Measurements from ENCODE around the gene PMIS2. TPM values are rescaled to one million over a fixed set of nuclear protein-coding genes. Genes with fewer than 3 reads are reported as not detected.

The PMIS2 gene
- total RNA-seq, 4 donors from 2014 or later: not detected

- no peak for DNase-seq
- Histone ChIP-seq H3K36me3 (no peaks in the 10 kb centered on the region), H3K4me1 (peaks cover 0 to 7% of the 10 kb centered on the region in 2 donors), H3K9me3 (no peaks in the 10 kb centered on the region), H3K4me3 (no peak overlapping the region), H3K27ac (no peak overlapping the region), H3K27me3 (no peaks in the 10 kb centered on the region)
- intact Hi-C loops (cut with DNase I; ENCODE audit: low total_unique reads) (no loop called here), in situ Hi-C loops (cut with MboI; ENCODE audit: low sequenced_read_pairs in 4 of 4) (no loop called here)
- TF ChIP-seq CTCF (IDR thresholded peaks at IDR 0.05 in 4 of 5, conservative IDR thresholded peaks at IDR 0.05 in 1 of 5): no peak
- no peak for TF ChIP-seq POLR2A (IDR thresholded peaks at IDR 0.05)
- ATAC-seq: no peak
Observed at GRCh38 chr19:35607661-35608060, 21.7 kb downstream of the PMIS2 start.

GRCh38 chr19:35608251-35608650 lies 22.3 kb downstream of the PMIS2 start:
- Histone ChIP-seq H3K4me1 (peaks cover 4 to 13% of the 10 kb centered on the region in 2 donors), H3K36me3 (no peaks in the 10 kb centered on the region), H3K4me3 (no peak overlapping the region), H3K9me3 (no peaks in the 10 kb centered on the region), H3K27ac (no peak overlapping the region), H3K27me3 (no peaks in the 10 kb centered on the region)
- intact Hi-C loops (cut with DNase I; ENCODE audit: low total_unique reads) (no loop called here), in situ Hi-C loops (cut with MboI; ENCODE audit: low sequenced_read_pairs in 4 of 4) (no loop called here)
- no peak for DNase-seq
- TF ChIP-seq POLR2A (IDR thresholded peaks at IDR 0.05): no peak
- no peak for TF ChIP-seq CTCF (IDR thresholded peaks at IDR 0.05 in 4 of 5, conservative IDR thresholded peaks at IDR 0.05 in 1 of 5)
- ATAC-seq: no peak

GRCh38 chr19:35609851-35610353 lies 23.9 kb downstream of the PMIS2 start:
- DNase-seq (no peak), ATAC-seq (no peak)
- Histone ChIP-seq H3K36me3 (no peaks in the 10 kb centered on the region), H3K4me3 (no peak overlapping the region), H3K4me1 (peaks cover 5 to 15% of the 10 kb centered on the region in 2 donors), H3K27ac (no peak overlapping the region), H3K27me3 (no peaks in the 10 kb centered on the region), H3K9me3 (no peaks in the 10 kb centered on the region)
- in situ Hi-C loops (cut with MboI; ENCODE audit: low sequenced_read_pairs in 4 of 4): no loop called here
- intact Hi-C loops (cut with DNase I; ENCODE audit: low total_unique reads): no loop called here
- TF ChIP-seq CTCF (IDR thresholded peaks at IDR 0.05 in 4 of 5, conservative IDR thresholded peaks at IDR 0.05 in 1 of 5) (no peak), POLR2A (IDR thresholded peaks at IDR 0.05) (no peak)

GRCh38 chr19:35612224-35612558 lies 26.2 kb downstream of the PMIS2 start:
- H3K27ac ChIP-seq: peak overlapping the region; percentile 58 to 75 (median 68)

More at GRCh38 chr19:35612224-35612558, 26.2 kb downstream of the PMIS2 start:
- peak; percentile 4 to 8 for ATAC-seq
- H3K4me1 ChIP-seq: peaks cover 5 to 15% of the 10 kb centered on the region in 2 donors
- H3K27me3 ChIP-seq: no peaks in the 10 kb centered on the region
- intact Hi-C loops (cut with DNase I; ENCODE audit: low total_unique reads): loop anchor here (1.0 kb wide), 4 partner anchors 16 to 104 kb away; partner anchors contain the start of genes COX6B1 and TMEM147
- H3K9me3 ChIP-seq: no peaks in the 10 kb centered on the region
- no peaks in the 10 kb centered on the region for H3K36me3 ChIP-seq
- TF ChIP-seq CTCF (IDR thresholded peaks at IDR 0.05 in 4 of 5, conservative IDR thresholded peaks at IDR 0.05 in 1 of 5): no peak
- no peak for TF ChIP-seq POLR2A (IDR thresholded peaks at IDR 0.05)
- no peak for DNase-seq
- in situ Hi-C loops (cut with MboI; ENCODE audit: low sequenced_read_pairs in 4 of 4): no loop called here
- H3K4me3 ChIP-seq: peak overlapping the region; percentile 78 to 90 (median 86)
